Anterior cingulate cortex (tissue), 58 donors: Measurements from ENCODE around the gene EXD2.

Source experiments
- DNase-seq, 58 donors: peaks; one replicate each; lab custom pipeline; 2025; lab: John Stamatoyannopoulos, UW

EXD2 gene

DNA sequence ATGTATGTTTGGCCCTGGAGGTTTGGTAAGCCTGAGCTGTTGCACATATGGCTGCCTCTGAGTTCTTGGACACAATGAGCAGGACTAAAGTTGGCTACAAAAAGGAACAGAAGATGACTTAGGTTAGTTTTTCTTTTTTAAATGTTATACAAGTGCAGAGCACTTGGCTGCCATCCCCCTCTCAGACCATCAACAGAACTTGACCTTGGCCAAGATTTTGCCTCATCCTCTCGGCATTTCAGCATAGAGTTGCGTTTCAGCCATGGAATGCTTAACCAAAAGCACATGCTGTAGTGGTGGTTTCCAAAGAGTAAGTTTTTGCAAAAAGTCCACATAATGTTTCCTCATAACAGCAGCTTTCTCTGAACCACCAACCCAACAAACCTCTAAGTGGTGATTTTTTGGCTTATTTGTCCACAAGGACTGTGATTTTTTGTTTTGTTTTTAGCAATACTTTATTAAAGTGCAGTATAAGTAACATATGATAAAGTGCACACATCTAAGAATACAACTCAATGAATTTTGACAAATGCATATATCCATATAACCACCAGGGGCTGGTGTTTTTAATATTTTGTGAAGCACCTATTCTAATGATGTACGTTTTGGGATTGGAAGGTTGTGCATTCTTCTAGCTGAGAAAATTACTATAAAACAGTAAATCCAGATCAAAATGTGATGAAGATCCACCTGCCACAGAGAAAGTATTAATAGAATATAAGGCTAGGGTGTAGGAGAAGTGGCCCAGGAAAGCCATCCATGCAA lies 56.6 kb downstream of the EXD2 start:
- no peak for DNase-seq

DNA sequence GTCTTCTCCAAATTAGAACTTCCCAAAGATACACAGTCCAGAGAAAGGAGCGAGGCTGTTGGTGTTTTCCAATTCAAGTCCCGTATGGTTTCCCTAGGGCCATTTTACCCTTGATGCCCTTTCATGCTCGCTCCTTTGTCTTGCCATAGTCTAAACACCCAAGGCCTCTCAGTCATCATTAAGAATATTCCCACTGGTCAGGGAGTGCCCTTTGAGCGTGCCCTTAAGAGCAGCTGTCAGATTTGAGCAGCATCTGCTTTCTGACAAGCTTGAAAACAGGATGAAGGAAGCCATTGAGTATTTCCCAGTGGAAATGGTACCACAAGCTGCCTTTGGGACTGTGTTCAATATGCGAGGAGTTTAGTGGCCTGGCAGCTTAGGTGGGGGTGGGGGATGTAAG lies 58.3 kb downstream of the EXD2 start:
- DNase-seq = no peak

DNA sequence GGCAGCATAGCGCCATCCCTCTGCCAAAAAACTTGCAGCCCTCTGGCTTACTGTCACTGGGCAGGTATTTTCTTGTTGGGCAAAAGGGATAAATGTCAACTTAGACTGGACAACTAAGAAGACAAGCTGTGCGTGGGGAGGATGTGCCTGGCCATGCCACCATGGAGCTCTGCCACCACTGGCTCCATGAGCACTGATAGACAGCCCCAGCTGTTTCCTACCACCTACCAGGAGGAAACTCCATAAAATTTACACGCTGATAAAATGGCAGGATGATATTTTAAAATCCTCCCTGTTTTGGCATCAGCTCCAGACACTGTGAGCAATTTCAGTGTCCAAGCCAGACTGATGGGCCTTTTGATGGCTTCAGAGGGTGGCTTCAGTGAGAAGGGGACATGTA lies 61.6 kb downstream of the EXD2 start:
- no peak for DNase-seq

DNA sequence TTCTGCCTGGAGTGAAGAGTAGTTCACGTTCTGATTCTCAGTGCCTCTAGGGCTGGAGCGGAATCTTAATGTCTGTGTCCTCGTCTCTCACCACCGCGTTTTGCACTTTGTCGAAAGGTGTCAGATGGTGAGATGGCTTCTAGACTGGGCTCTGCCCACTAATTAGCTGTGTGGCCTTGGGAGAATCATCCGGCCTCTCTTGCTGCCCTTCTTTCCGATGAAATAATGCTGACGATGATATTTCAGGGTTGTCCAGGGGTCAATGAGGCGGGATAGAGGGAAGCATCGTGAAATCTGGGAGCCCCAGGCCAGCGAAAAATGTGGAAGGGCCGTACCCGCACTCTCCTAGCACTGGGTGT lies 67.8 kb downstream of the EXD2 start:
- DNase-seq = no peak

DNA sequence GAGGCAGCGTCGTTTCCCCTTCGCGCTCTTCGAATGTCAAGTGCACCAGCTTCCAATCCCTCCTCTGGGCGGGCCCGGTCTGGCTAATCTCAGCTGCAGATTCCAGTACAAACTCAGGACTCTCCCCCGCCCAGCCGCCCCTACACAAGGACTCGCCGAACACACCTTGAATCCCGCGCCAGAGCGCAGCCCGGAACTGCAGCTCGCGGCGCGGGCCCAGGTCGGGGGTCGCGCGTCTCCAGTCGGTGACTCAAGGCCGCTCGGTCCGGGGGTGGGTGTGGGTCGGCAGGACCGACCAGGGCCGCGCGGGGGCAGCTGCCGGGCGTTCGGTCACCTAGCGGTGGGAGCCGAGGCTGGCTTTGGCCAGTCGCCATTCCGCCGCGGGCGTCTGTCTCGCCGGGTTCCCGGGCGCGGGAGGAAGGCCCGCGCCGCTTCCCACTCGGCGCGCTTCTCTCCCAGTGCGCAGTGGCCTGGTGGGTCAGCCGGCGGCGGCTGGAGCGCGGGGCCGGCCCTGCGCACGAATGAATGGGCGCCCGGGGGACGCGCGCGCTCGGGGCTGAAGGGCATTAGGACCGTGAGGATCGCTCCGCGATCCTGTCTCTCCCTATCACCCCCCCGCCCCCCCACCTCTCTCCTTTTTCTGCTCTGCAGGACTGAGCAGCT lies 68.4 kb downstream of the EXD2 start, which contains the start of gene GALNT16:
Gene GALNT16 (plus strand): TSS at position 632 of the 663 bp plus-strand sequence. CDS start 133 bp downstream, outside the sequence.
- peak in 24 of 58 donors; percentile 8 to 64 (median 36) for DNase-seq

DNA sequence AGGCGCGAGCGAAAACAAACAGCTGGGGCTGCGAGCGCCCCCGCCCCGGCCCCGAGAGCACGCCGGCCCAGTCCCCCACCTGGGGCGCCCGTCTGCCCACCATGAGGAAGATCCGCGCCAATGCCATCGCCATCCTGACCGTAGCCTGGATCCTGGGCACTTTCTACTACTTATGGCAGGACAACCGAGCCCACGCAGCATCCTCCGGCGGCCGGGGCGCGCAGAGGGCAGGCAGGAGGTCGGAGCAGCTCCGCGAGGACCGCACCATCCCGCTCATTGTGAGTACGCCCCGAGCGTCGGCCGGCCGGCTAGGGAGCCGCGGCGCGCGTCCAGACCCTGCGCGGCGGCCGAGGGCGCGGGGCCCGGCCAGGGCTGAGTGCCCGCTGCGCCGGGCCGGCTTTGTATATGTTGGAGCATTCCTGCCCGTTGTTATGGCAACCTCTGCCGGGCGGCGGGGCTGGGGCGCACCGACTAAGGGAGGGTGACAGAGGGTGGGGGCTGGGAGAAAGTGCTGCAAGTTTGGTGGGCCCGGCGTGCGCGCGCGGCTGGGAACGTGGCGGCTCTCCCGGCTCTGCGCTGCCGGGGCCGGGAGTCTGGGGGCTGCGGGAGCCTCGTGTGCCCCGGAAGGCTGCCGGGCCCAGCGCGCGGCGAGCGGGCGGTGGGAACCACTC lies 69.0 kb downstream of the EXD2 start:
- DNase-seq = peak in 5 of 58 donors; percentile 10 to 26 (median 19)

DNA sequence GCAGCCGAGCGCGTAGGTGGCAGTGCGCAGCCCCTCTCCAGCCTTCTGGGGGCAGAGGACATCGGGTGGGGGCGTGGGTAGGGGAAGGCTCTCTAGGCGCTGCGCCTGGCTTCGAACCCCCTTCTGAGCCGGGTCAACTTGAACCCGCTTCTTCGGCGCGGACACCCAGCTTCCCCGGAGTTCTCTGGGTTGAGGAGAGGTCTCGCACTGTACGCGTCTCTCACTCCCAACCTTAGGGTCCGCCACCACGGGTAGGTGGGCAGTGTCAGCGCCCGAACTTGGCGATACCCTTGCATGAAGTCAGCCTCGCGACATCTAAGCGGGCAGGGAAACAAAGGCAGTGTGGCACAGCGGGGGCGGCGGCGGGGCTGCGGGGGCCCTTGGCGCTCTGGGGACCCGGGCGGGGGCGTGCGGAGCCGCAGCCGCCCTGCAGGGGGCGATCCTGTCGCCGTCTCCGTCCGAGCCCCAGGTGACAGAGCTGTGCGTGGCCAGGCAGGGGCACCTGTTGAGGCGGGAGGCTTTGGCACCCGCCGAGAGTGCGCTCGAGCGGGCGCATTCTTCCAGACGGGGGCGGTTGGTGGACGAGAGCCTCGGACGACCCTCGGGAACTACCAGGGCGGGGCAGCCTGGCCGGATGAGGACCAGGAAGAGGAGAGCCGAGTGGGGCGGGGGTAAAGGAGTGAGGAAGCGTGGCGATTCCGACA lies 69.7 kb downstream of the EXD2 start:
- DNase-seq = peak in 15 of 58 donors; percentile 6 to 49 (median 23)

DNA sequence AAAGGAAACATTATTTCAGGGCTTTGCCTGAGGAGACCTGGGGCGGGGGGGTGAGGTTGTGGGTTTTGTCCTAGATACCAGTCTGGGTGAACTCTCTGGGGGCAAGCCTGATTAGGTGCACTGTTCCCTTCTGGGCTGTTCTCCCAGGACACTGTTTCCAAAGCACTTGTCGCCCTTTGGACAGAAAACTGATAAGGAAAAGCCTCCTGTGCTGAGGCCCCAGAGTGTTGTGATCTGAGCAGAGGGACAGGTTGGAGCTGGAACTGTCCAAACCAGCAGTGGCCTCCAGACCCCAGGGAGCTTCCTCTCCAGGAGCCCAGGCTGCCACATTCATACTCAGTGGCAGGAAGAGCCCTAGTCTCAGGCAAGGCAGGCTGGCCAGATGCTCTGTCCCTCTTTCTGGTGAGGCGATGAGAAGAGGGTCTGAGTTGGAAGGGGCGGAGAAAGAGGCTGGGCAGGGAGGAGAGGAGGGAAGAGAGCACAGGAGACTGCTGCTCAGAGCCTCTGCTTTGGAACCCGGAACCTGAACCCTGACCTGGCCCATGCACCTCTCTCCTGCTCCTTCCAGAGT lies 70.5 kb downstream of the EXD2 start:
- DNase-seq = peak in 1 of 58 donors; percentile 14

DNA sequence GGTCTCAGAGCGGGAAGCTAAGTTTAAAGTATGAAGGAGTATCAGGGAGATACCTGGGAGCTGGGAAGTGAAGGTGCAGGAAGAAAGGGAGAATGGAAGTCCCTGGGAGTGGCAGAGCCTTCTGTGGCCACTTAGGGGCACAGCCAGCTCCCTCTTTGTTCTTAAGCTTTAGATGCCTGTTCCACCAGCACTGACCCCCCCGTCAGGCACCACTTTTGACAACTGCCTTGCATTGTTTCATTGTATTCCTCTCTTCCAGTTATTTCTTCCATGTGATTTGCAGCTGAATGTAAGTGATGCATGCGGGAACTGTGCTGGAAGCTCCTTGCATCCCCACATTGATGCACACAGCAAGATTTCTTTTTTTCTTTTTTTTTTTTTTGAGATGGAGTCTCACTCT lies 71.2 kb downstream of the EXD2 start:
- DNase-seq = peak in 2 of 58 donors; percentile 27 to 35

DNA sequence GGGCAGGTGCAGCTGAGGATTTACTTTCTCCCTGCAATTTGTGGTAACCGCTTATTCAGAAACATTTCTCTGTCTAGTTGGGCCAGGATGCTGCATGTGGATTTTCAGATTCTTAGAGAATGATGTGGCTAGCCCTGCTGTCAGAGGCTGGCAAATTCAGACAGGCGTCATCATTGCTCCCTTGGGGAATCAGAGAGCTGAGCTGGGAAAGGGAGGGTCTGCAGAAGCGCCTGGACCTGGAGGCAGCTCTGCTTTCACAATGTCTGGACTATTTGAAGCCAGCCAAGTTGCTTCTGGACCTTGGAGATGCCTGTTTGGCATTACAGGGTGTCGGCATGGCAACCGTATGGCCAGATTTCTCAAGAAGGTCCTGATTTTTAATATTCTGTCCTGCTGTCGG lies 72.1 kb downstream of the EXD2 start:
- DNase-seq = peak in 17 of 58 donors; percentile 10 to 75 (median 34)

DNA sequence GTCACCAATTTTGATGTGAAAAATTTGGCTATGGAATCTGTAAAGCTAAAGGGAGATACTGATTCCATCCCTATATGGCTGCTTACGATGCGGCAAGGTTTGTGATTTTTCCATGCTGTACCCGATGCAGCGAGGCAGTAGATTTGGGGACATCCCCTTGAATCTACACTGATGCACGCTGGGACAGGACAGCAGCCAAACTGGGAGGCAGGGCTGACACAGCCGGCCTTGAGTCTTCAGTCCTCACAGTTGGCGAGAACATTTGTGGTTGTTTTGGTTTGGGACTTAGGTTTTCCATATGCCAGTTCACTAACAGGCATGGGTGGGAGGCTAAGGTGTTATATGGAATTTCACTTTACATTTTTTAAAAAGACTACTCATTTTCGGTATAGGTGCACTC lies 72.5 kb downstream of the EXD2 start:
- DNase-seq = peak in 9 of 58 donors; percentile 8 to 64 (median 25)

DNA sequence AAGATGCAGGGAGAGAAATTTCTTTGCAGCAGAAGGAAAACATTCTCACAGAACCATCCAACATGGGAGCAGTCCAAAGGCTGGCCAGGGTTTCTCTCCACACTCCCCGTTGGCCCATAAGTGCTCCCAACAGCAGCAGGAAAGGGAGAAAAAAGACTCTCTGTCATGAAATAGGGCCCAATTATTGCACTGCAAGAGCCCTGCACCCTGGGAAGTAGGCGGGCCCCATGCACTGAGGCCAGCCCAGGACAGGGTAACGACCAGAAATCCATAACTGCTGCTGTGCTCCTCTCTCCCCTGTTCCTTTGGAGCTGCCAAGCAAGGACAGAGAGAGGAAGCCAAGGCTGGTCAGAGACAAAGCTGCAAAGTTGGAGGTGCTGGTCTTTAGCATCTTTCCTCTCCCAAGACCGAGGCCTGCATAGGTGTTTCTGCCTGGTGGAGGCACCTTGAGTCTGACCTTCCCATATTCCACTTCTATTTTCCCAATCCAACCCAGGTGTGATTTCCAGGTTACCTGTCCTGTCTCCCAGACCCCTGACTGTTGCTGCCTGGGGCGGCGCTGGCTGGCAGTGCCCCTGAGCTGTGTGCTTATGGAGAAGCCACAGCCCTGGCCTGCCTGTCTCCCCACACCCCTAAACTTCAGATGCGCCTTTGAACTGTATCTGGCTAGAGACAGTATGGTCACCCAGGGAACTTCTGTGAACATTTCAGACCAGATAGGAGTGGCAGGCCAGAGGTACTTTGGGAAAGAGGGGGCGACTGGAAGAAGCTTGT lies 75.5 kb downstream of the EXD2 start:
- peak in 6 of 58 donors; percentile 11 to 36 (median 20) for DNase-seq

DNA sequence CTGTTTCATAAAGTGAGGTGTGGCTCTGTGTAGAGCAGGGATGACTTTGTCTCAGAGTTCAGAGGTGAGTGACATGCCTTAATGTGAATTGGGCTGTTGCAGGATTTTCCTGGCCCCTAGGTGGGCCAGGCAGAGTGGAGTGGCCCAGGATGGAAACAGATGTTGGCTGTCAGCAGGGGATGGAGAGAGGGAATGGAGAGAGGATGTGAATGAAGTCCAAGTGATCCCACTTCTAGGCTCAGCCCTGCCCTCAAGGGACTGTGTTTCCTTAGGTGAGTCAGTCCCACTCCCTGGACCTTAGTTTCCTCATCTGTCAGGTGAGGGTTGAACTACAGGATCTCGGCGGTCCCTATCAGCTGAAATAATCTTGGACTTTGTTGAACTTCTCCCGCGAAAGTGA lies 76.2 kb downstream of the EXD2 start:
- DNase-seq = no peak

DNA sequence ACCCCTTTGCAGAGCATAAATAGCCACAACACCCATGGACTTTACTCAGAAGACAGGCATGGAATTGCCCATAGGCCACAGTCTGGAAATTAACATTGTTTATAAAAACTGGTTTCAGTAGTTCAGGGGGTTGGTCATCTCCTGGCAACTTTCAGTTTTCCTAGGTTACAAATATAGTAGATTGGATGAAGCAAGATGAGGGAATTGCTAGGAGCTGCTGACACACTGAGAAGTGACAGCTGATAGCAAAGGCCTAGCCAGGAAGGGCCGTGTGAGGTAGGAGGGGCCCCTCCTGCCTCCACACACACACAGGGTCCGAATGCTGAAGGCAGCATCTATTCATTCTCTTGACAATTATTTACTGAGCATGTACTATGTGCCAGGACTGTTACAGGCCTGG lies 76.9 kb downstream of the EXD2 start:
- no peak for DNase-seq

DNA sequence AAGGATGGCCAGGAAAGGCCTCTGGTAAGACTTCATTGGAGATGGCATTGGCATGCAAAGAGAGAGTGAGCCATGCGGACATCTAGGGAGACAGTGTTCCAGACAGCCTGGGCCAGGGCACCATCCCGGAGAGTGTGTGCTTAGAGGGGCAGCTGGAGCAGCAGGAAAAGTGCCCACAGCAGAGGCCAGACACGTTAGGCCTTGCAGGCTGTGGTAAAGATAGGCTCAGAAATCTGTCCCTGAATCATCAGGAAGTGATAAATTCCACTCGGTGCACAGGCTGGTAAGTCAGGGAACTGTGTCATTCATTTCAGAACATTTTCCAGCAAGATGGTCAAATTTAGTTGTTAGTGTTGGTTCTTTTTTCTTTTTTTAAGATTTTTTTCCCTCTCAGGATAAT lies 77.5 kb downstream of the EXD2 start:
- DNase-seq = no peak

DNA sequence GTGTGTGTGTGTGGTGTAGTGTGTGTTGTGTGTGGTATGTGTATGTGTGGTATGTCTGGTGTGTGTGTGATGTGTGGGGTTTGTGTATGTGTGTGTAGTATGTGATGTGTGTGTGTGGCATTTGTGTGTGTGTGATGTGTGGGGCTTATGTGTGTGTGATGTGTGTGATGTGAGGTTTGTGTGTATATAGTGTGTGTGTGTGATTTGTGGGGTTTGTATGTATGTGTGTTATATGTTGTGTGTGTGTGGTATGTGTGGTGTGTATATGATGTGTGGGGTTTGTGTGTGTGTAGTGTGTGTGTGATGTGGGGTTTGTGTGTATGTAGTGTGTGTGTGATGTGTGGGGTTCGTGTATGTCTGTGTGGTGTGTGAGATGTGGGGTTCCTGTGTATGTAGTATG lies 78.1 kb downstream of the EXD2 start:
- DNase-seq = no peak

DNA sequence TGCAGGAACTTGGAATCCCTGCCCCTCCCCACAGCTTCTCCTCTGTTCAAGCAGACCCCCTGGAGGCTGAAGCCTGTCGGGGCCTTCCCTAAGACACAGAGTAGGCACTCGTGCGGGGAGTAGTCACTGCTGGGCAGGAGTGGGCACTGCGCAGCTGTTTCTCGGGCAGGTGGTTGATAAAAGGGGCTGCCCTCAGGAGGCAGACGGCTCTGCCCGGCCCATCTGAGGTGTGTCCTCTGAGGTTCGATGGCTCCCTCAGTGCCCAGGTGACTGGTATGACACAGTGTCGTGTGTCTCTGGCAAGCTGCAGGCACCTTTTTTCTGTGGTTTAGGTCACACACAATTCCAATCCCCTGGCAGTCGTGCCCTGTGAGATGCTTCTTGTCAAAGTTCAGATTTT lies 78.8 kb downstream of the EXD2 start:
- no peak for DNase-seq

DNA sequence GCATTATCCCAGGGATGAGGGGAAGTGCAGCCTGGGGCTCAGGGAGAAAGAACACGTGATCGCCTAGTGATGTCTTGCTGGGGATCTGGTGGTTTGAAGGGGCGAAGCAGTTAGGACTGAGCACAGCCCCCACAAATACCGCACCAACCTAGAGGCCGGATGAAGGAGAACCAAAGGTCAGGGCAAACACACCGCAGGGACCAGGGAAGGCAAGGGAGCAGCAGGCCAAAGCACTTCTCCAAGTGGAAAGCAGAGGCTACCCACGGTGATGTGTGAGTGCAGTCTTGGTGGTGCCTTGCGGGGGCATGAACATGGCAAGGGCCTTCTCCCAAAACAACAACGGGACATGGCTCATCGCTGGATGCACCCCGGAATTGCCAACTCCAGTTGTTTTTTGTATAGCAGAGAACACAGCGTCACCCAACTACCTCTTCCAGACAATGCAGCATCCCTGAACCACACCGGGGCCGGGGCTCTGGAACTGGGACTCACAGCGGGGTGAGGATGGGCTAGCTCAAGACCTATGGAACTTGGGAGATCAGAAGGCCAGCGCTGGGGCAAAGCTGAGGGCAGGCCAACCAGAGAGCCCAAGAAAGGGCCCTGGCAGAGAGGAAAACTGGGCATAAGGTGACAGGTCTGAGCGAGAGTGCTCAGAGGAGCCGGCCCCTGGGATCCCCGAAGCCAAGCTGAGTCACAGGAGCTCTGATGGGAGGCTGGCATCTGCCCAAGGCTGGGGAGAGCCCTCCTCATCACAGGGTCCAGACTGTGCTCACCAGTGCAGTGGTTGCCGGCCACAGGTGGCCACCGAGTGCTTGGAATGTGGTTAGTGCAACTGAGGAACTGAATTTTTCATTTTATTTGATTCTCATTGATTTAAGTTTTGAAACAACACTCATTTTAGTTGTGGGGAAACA lies 79.8 kb downstream of the EXD2 start:
- peak in 2 of 58 donors; percentile 9 to 17 for DNase-seq

DNA sequence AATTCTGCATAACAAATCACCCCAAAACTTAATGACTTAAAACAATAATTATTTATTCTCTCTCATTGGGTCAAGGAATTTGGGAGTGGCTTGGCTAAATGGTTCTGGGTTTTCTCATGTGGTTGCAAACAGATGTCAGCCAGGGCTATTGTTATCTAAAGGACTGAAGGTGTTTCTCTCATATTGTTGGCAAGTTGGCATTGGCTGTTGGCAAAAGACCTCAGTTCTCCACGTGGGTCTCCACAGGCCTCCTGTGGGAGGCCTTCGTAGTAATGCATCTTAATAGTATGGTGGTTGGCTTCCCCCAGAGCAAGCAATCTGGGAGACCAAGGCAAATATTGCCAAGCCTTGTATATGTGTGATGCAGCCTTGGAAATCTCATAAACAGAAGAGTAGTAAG lies 83.0 kb downstream of the EXD2 start:
- no peak for DNase-seq
